MM.1S (cell line): ENCODE measurements around the gene NRAP.

Source experiments
- DNase-seq: peaks from one replicate; pipeline ENCODE4 v3.0.0-alpha.2; 2015
- H2AFZ ChIP-seq: fragments of 300-600 bp; sonication (generic); 2 replicates; pipeline ENCODE4 v1.6.0; 2016; ENCODE audit warnings: antibody characterized with exemption, low read length
- H3F3A ChIP-seq: fragments of 300-600 bp; sonication (generic); 2 replicates; pipeline ENCODE4 v1.6.1; 2016; ENCODE audit warnings: mild to moderate bottlenecking, antibody characterized with exemption, low read length, moderate library complexity, mixed read lengths; ENCODE audit not compliant: insufficient read depth
- H3K27ac ChIP-seq: fragments of 300-600 bp; sonication (generic); 2 replicates; pipeline ENCODE4 v1.5.1; 2016; ENCODE audit warnings: mild to moderate bottlenecking, low read length
- H3K27me3 ChIP-seq: fragments of 300-600 bp; sonication (generic); replicated peaks from 2 replicates; pipeline ENCODE4 v1.6.0; 2016; ENCODE audit warnings: low read length; ENCODE audit not compliant: insufficient read depth
- H3K36me3 ChIP-seq: fragments of 300-600 bp; sonication (generic); replicated peaks from 2 replicates; pipeline ENCODE4 v1.6.1; 2016; ENCODE audit warnings: mild to moderate bottlenecking, low read length, mixed read lengths; ENCODE audit not compliant: insufficient read depth
- H3K4me1 ChIP-seq: fragments of 300-600 bp; sonication (generic); 2 replicates; pipeline ENCODE4 v1.6.1; 2016; ENCODE audit warnings: low read length, mixed read lengths
- H3K4me2 ChIP-seq: fragments of 300-600 bp; sonication (generic); 2 replicates; pipeline ENCODE4 v1.6.0; 2016; ENCODE audit warnings: low read depth, low read length
- H3K4me3 ChIP-seq: fragments of 300-600 bp; sonication (generic); 2 replicates; pipeline ENCODE4 v1.5.1; 2016; ENCODE audit warnings: low read length, mixed read lengths
- H3K79me2 ChIP-seq: fragments of 300-600 bp; sonication (generic); 2 replicates; pipeline ENCODE4 v1.6.1; 2016; ENCODE audit warnings: mixed run types, low read length, mixed read lengths
- H3K9ac ChIP-seq: fragments of 300-600 bp; sonication (generic); 2 replicates; pipeline ENCODE4 v1.6.1; 2016; ENCODE audit warnings: low read length, mixed read lengths
- H3K9me2 ChIP-seq: fragments of 300-600 bp; sonication (generic); replicated peaks from 2 replicates; pipeline ENCODE4 v1.6.1; 2016; ENCODE audit warnings: mild to moderate bottlenecking, low read length, mixed read lengths; ENCODE audit not compliant: insufficient read depth
- H3K9me3 ChIP-seq: fragments of 300-600 bp; sonication (generic); replicated peaks from 2 replicates; pipeline ENCODE4 v1.6.1; 2016; ENCODE audit warnings: mild to moderate bottlenecking, low read length, mixed read lengths; ENCODE audit not compliant: insufficient read depth
- H4K20me1 ChIP-seq: fragments of 300-600 bp; sonication (generic); 2 replicates; pipeline ENCODE4 v1.6.1; 2016; ENCODE audit warnings: mild to moderate bottlenecking, low read length, moderate library complexity, mixed read lengths; ENCODE audit not compliant: insufficient read depth
- EZH2 ChIP-seq: fragments of 300-600 bp; sonication (generic); optimal IDR thresholded peaks from 2 replicates; pipeline ENCODE3; 2017; ENCODE audit warnings: low read depth, mild to moderate bottlenecking, antibody characterized with exemption, low read length, mixed read lengths
- EZH2phosphoT487 ChIP-seq: fragments of 300-600 bp; sonication (generic); IDR thresholded peaks from 2 replicates; pipeline ENCODE4 v1.6.1; 2018; ENCODE audit warnings: antibody characterized with exemption, low read length
- TF ChIP-seq, protein P1 (sequence below): fragments of 300-600 bp; sonication (generic); IDR thresholded peaks from 2 replicates; pipeline ENCODE4 v1.5.1; 2016; ENCODE audit warnings: antibody characterized with exemption, low read length, mixed read lengths

NRAP gene

GRCh38 chr10:113569576-113569975 lies 94.3 kb downstream of the NRAP start:
- H3K4me2 ChIP-seq: no peak overlapping the region
- H3K79me2 ChIP-seq: no peaks in the 10 kb centered on the region

DNA sequence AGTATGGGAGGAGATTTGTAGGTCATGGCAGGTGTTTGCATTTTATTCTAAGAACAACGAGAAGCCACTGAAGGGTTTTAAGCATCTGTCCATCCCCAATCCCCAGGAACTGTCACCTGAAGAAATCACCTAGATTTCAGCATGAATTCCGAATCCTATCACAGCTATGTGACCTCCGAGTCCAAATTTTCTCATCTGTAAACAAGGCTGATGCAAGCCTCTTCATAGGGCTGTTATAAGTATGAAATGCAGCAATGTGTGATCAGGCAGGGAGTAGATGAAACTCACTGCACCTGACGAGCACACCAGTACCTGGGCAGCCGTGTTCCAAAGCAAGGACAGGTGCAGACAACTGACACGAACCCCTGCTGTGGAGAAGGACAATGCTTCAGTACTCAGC lies 97.0 kb downstream of the NRAP start:
- TF ChIP-seq EZH2 (no peak), EZH2phosphoT487 (no peak)
- TF ChIP-seq, protein P1, sequence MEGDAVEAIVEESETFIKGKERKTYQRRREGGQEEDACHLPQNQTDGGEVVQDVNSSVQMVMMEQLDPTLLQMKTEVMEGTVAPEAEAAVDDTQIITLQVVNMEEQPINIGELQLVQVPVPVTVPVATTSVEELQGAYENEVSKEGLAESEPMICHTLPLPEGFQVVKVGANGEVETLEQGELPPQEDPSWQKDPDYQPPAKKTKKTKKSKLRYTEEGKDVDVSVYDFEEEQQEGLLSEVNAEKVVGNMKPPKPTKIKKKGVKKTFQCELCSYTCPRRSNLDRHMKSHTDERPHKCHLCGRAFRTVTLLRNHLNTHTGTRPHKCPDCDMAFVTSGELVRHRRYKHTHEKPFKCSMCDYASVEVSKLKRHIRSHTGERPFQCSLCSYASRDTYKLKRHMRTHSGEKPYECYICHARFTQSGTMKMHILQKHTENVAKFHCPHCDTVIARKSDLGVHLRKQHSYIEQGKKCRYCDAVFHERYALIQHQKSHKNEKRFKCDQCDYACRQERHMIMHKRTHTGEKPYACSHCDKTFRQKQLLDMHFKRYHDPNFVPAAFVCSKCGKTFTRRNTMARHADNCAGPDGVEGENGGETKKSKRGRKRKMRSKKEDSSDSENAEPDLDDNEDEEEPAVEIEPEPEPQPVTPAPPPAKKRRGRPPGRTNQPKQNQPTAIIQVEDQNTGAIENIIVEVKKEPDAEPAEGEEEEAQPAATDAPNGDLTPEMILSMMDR: no peak
- no peaks in the 10 kb centered on the region for H3F3A ChIP-seq
- H3K36me3 ChIP-seq: no peaks in the 10 kb centered on the region
- H3K27ac ChIP-seq: no peak overlapping the region
- H3K4me1 ChIP-seq: no peaks in the 10 kb centered on the region
- H3K4me3 ChIP-seq: no peak overlapping the region
- no peak for DNase-seq
- H3K9me2 ChIP-seq: no peaks in the 10 kb centered on the region
- H3K9me3 ChIP-seq: no peaks in the 10 kb centered on the region
- H3K27me3 ChIP-seq: no peaks in the 10 kb centered on the region
- no peaks in the 10 kb centered on the region for H4K20me1 ChIP-seq
- no peaks in the 10 kb centered on the region for H3K79me2 ChIP-seq
- H2AFZ ChIP-seq: no peak overlapping the region
- H3K4me2 ChIP-seq: no peak overlapping the region
- no peak overlapping the region for H3K9ac ChIP-seq

More at GRCh38 chr10:113569576-113569975, 94.3 kb downstream of the NRAP start:
- DNase-seq: no peak
- no peak overlapping the region for H3K9ac ChIP-seq
- no peaks in the 10 kb centered on the region for H3F3A ChIP-seq
- H3K27me3 ChIP-seq: no peaks in the 10 kb centered on the region
- no peaks in the 10 kb centered on the region for H4K20me1 ChIP-seq
- TF ChIP-seq, protein P1: no peak
- no peak for TF ChIP-seq EZH2phosphoT487
- TF ChIP-seq EZH2: no peak
- H3K36me3 ChIP-seq: no peaks in the 10 kb centered on the region
- H3K4me3 ChIP-seq: no peak overlapping the region
- no peaks in the 10 kb centered on the region for H3K4me1 ChIP-seq
- no peaks in the 10 kb centered on the region for H3K9me2 ChIP-seq
- H2AFZ ChIP-seq: no peak overlapping the region
- H3K9me3 ChIP-seq: no peaks in the 10 kb centered on the region
- H3K27ac ChIP-seq: no peak overlapping the region

GRCh38 chr10:113565364-113565763 lies 98.5 kb downstream of the NRAP start:
- Histone ChIP-seq H3K4me2 (no peak overlapping the region), H3K4me3 (no peak overlapping the region), H3K4me1 (no peaks in the 10 kb centered on the region), H3K79me2 (no peaks in the 10 kb centered on the region), H3K27me3 (no peaks in the 10 kb centered on the region), H3K9ac (no peak overlapping the region), H3F3A (no peaks in the 10 kb centered on the region), H4K20me1 (no peaks in the 10 kb centered on the region), H3K36me3 (no peaks in the 10 kb centered on the region), H3K9me2 (no peaks in the 10 kb centered on the region), H2AFZ (no peak overlapping the region), H3K9me3 (no peaks in the 10 kb centered on the region), H3K27ac (no peak overlapping the region)
- no peak for TF ChIP-seq EZH2
- TF ChIP-seq, protein P1: no peak
- no peak for TF ChIP-seq EZH2phosphoT487
- no peak for DNase-seq
